GM12864 (cell line): Measurements from ENCODE around the gene NXPH4.
A peak's percentile ranks its signal among the peaks of the same experiment; 100 is the strongest.

Experiments used
- DNase-seq: peaks from one replicate; pipeline ENCODE4 v3.0.0-alpha.2; 2011; ENCODE audit warnings: low read depth
- H3K4me3 ChIP-seq: 2 replicates; pipeline ENCODE4 v1.5.1; 2011; ENCODE audit warnings: mild to moderate bottlenecking, low read depth, low read length, control low read depth
- TF ChIP-seq, protein P1 (sequence below): IDR thresholded peaks from 2 replicates; pipeline ENCODE4 v1.5.1; 2011; ENCODE audit warnings: low read depth, mild to moderate bottlenecking, moderate library complexity, low read length, control low read depth, inconsistent platforms; ENCODE audit errors: missing control alignments

NXPH4 gene

DNA sequence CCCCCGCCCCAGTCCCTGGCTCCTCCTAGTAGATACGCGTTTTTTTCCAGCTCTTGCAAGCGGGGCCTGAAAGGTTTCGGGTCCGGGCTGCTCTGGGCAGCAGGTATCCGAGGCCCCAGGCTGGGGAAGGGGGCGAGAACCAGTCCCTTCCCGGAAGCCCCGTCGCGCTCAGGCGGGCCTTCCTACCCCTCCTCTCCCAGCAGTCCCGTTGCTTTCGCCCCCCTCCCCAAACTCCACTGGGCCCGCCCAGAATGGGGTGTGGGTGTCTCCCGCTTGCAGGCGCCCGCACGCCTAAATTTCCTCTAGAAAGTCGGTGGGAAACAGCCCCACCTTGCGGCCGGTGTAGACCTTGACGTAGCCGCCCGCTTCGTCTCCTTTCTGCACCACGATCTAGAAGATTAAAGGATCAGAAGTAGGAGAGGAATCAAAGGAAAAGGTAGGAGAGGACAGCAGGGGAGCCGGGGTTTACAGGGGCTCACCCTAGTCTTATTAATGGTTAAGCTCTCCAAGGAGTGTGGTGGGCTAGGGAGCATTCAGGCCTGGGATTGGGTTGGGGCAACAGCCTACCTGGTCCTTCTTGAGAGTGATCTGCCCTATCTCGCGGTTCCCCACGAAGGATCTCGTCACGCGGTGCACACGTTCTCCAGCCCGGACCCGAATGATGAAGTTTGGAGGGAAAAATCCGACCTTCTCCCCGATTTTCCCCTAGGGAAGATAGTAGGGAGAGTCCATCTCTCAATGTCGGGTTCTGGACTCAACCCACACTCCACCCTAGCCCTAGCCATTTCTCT is 27.1 kb downstream of the NXPH4 start:
- H3K4me3 ChIP-seq = peak overlapping the region; percentile 38
- TF ChIP-seq, protein P1, sequence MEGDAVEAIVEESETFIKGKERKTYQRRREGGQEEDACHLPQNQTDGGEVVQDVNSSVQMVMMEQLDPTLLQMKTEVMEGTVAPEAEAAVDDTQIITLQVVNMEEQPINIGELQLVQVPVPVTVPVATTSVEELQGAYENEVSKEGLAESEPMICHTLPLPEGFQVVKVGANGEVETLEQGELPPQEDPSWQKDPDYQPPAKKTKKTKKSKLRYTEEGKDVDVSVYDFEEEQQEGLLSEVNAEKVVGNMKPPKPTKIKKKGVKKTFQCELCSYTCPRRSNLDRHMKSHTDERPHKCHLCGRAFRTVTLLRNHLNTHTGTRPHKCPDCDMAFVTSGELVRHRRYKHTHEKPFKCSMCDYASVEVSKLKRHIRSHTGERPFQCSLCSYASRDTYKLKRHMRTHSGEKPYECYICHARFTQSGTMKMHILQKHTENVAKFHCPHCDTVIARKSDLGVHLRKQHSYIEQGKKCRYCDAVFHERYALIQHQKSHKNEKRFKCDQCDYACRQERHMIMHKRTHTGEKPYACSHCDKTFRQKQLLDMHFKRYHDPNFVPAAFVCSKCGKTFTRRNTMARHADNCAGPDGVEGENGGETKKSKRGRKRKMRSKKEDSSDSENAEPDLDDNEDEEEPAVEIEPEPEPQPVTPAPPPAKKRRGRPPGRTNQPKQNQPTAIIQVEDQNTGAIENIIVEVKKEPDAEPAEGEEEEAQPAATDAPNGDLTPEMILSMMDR = peak; percentile 73
- DNase-seq = no peak

DNA sequence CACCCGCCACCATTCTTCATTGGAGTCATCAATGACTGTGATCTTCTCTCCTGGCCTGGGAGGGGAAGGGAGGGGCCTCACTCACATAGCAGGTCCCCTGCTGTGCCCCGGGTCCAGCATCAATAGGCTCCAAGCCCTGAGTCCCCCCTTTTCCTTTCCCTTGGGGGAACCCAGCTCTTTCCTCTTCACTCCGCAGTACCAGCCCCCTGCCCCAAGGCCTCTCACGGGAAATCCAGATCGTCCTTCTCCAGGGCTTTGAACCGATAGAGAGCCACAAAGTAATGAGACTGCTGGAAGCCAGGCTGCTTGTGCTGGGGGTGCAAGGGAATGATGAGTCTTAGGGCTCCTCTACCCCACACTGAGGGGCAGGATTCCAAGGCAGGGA is 27.7 kb downstream of the NXPH4 start:
- H3K4me3 ChIP-seq = no peak overlapping the region
- TF ChIP-seq, protein P1 = no peak
- DNase-seq = no peak

DNA sequence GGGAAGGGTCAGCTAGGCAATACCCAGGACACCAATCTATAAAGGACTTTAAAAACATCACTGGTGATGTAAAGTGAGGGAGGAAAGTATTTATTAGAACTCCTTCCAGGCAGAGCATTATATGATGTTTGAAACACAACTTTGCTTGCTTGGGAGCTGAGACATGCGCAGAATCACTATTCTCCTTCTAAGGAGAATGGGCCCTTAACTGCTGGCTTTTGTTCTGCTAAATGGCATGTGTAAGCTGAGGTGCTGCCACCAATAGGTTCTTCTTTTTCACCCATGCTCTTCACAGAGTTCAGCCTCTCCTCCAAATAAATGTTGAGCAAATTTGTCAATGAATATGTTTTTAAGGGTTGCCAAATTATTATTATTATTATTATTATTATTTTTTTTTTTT is 30.4 kb downstream of the NXPH4 start:
- no peak for DNase-seq
- TF ChIP-seq, protein P1 = no peak
- H3K4me3 ChIP-seq = no peak overlapping the region

DNA sequence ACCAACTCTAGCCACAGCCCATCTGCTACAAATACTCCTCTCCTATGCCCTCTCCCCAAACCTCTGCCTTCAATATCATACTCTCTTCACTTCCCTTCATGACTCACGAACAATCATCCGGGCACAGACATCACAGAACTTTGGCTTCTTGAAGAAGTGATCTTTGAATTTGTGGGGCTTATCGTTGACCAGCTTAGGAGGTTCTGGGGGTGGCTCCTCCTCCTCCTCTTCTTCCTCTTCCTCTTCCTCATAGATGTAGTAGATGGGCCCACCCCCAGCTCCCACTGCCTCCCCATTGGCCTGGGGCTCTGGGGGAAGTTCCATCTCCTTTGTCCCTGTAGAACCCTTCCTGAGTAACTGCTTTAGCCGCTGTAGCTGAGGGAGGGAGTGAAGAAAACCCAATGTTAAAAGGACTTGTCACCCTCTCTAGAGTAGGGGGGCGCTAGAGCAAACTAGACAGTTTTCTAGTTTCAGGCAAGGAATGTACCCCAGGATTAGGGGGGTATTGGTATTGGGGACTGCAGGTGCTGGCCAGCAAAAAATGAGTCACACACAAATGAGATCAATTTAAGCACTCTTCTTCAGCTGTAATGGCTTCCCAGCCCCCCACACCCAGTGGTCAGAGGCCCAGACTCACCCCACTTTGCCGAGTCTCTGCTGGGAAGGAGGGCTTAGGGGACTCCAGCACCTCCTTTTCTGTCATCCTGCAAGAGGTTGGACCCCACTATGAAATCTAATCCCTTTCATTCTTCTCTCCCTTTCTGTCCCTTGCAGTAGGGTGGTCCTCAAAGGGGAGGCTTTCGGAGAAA is 32.5 kb downstream of the NXPH4 start:
- H3K4me3 ChIP-seq = peak overlapping the region; percentile 7
- TF ChIP-seq, protein P1 = no peak
- DNase-seq = no peak

DNA sequence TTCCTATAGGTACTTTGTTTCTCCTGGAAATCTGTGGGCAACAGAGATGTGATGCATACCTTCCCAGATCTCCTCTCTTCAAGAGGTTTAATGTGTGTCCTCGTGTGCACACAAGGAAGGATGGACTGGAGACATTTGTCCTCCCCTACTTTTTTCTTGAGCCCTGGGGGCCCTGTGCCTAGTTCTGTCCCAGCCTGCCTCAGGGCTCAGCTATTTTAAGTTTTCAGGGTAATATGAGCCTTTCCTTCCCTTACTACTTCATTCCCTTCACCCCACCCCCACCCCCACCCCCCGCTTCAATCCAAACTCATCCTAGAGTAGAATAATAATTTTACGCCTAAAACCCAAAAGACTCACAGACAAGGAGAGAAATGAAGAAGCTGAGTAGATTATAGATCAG is 33.9 kb downstream of the NXPH4 start:
- TF ChIP-seq, protein P1 = no peak

DNA sequence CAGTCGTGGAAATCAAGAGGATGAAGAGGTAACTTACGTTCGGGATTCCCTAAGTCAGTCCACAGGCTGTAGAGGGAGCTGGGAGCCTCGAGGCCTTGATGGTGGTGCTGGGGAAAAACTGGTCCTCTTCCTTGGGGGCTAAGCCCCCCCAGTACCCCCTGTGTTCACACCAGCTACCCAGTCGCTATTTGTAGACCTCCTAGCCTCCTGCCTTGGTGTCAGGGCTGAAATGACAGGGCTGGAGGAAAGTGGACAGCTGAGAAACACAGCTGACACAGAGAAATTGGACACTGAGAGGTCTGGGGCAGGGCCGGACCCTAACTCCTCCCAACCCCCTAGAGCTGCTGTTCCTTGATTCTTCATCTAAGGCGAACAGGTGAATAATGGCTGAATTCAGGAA is 34.4 kb downstream of the NXPH4 start, which contains the start of gene STAC3:
STAC3 (minus strand) TSS at position 232 of the 400 bp plus-strand sequence. CDS start 1,551 bp downstream, outside the sequence.
- TF ChIP-seq, protein P1 = no peak
- DNase-seq = no peak
- H3K4me3 ChIP-seq = no peak within 1 kb of the TSS

More for the DNA sequence above, 33.9 kb downstream of the NXPH4 start:
- DNase-seq = no peak
- H3K4me3 ChIP-seq = no peak overlapping the region
